Measurements from ENCODE around the gene CALN1.

DNA sequence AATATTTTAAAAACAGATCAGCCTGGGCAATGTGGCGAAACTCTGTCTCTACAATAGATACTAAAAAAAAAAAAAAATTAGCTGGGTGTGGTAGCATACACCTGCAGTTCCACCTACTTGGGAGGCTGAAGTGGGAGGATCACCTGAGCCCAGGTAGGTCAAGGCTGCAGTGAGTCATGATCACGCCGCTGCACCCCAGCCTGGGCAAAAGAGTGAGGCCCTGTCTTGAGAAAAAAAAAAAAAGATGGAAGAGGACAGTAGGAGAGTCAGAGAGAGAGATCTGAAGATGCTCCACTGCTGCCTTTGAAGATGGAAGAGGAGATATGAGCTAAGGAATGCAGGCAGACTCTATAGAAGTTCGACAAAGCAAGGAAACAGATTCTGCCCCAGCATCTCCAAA is 181.9 kb downstream of the CALN1 start:
- TF ChIP-seq YY1 (IDR thresholded peaks at IDR 0.05; ENCODE audit: insufficient read depth, insufficient read length) = no peak
- TF ChIP-seq ZNF274 (IDR thresholded peaks at IDR 0.05; ENCODE audit: low read depth, low read length) = no peak
- TF ChIP-seq SUZ12 (IDR thresholded peaks at IDR 0.05; ENCODE audit: extremely low read depth, insufficient read depth, insufficient read length) = no peak
